ENCODE measurements around the gene GRIK5.

DNA sequence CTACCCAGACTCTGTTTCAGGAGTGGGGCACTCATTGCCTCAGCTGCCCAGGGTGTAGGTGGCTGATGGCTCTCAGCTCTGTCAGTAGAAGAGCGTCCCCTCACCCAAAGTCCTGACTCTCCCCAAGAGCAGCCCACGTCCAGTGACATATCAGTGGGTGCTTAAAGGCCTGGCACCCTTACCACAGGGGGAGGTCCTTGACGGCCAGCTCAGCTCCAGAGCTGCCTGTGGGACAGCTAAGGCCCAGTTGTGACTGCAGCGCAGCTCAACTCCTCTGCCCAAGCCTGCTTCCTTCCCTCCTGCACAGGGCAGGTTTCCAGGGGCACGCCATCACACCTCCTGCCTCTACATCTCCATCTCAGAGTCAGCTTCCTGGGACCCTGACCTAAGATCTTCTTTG, 32.4 kb downstream of the GRIK5 start:
- TF ChIP-seq RAD21 (conservative IDR thresholded peaks at IDR 0.05) = no peak
- TF ChIP-seq, protein P1, sequence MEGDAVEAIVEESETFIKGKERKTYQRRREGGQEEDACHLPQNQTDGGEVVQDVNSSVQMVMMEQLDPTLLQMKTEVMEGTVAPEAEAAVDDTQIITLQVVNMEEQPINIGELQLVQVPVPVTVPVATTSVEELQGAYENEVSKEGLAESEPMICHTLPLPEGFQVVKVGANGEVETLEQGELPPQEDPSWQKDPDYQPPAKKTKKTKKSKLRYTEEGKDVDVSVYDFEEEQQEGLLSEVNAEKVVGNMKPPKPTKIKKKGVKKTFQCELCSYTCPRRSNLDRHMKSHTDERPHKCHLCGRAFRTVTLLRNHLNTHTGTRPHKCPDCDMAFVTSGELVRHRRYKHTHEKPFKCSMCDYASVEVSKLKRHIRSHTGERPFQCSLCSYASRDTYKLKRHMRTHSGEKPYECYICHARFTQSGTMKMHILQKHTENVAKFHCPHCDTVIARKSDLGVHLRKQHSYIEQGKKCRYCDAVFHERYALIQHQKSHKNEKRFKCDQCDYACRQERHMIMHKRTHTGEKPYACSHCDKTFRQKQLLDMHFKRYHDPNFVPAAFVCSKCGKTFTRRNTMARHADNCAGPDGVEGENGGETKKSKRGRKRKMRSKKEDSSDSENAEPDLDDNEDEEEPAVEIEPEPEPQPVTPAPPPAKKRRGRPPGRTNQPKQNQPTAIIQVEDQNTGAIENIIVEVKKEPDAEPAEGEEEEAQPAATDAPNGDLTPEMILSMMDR (IDR thresholded peaks at IDR 0.05; ENCODE audit: poor library complexity, severe bottlenecking) = no peak
- TF ChIP-seq, protein P2, sequence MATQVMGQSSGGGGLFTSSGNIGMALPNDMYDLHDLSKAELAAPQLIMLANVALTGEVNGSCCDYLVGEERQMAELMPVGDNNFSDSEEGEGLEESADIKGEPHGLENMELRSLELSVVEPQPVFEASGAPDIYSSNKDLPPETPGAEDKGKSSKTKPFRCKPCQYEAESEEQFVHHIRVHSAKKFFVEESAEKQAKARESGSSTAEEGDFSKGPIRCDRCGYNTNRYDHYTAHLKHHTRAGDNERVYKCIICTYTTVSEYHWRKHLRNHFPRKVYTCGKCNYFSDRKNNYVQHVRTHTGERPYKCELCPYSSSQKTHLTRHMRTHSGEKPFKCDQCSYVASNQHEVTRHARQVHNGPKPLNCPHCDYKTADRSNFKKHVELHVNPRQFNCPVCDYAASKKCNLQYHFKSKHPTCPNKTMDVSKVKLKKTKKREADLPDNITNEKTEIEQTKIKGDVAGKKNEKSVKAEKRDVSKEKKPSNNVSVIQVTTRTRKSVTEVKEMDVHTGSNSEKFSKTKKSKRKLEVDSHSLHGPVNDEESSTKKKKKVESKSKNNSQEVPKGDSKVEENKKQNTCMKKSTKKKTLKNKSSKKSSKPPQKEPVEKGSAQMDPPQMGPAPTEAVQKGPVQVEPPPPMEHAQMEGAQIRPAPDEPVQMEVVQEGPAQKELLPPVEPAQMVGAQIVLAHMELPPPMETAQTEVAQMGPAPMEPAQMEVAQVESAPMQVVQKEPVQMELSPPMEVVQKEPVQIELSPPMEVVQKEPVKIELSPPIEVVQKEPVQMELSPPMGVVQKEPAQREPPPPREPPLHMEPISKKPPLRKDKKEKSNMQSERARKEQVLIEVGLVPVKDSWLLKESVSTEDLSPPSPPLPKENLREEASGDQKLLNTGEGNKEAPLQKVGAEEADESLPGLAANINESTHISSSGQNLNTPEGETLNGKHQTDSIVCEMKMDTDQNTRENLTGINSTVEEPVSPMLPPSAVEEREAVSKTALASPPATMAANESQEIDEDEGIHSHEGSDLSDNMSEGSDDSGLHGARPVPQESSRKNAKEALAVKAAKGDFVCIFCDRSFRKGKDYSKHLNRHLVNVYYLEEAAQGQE (IDR thresholded peaks at IDR 0.05; ENCODE audit: borderline replicate concordance) = no peak
- no peak for TF ChIP-seq EP300 (conservative IDR thresholded peaks at IDR 0.05; ENCODE audit: poor library complexity, severe bottlenecking)
- TF ChIP-seq TAF1 (IDR thresholded peaks at IDR 0.05; ENCODE audit: low read depth) = no peak
- no peak for TF ChIP-seq EZH2 (IDR thresholded peaks at IDR 0.05; ENCODE audit: borderline replicate concordance, insufficient read depth, low read length, poor library complexity, severe bottlenecking)
- TF ChIP-seq MXI1 (conservative IDR thresholded peaks at IDR 0.05; ENCODE audit: poor library complexity, severe bottlenecking) = no peak
- TF ChIP-seq POLR2AphosphoS5 (IDR thresholded peaks at IDR 0.05) = no peak
